ENCODE measurements around the gene ATP10D.
"Not testable (repeated sequence)": the region's sequence is repeated elsewhere in the genome, so short reads cannot be mapped to it uniquely, and the experiment has no call there.

Gene ATP10D

GRCh38 chr4:47490550-47490949, 5.5 kb downstream of the ATP10D start:
- DNase-seq = peak; percentile 33

GRCh38 chr4:47493238-47494123, 8.4 kb downstream of the ATP10D start:
- no peak for DNase-seq

- no peak for DNase-seq
These were observed 9.0 kb downstream of the ATP10D start for GRCh38 chr4:47494124-47494430.

GRCh38 chr4:47498899-47499298, 13.8 kb downstream of the ATP10D start:
- DNase-seq = peak; percentile 11

- no peak for DNase-seq
These were observed 14.6 kb downstream of the ATP10D start for GRCh38 chr4:47499700-47500099.

GRCh38 chr4:47500776-47501175, 15.7 kb downstream of the ATP10D start:
- no peak for DNase-seq

GRCh38 chr4:47505147-47505546, 20.1 kb downstream of the ATP10D start:
- DNase-seq = no peak

GRCh38 chr4:47505666-47506065, 20.6 kb downstream of the ATP10D start:
- DNase-seq = no peak

GRCh38 chr4:47510506-47511143, 25.6 kb downstream of the ATP10D start:
- no peak for DNase-seq

- DNase-seq = no peak
These were observed 28.4 kb downstream of the ATP10D start for GRCh38 chr4:47513461-47513860.

GRCh38 chr4:47519239-47519883, 34.3 kb downstream of the ATP10D start:
- DNase-seq = peak; percentile 24

GRCh38 chr4:47525154-47525819, 40.2 kb downstream of the ATP10D start:
- DNase-seq = no peak

- DNase-seq = no peak
These were observed 41.2 kb downstream of the ATP10D start for GRCh38 chr4:47526281-47526680.

GRCh38 chr4:47528646-47529045, 43.6 kb downstream of the ATP10D start:
- DNase-seq = not testable (repeated sequence)

- DNase-seq = no peak
These were observed 45.7 kb downstream of the ATP10D start for GRCh38 chr4:47530801-47531200.

GRCh38 chr4:47531241-47531953, 46.3 kb downstream of the ATP10D start:
- peak; percentile 85 for DNase-seq

- no peak for DNase-seq
These were observed 46.9 kb downstream of the ATP10D start for GRCh38 chr4:47531954-47532321.

- no peak for DNase-seq
These were observed 47.6 kb downstream of the ATP10D start for GRCh38 chr4:47532658-47533057.

GRCh38 chr4:47533689-47534347, 48.7 kb downstream of the ATP10D start:
- DNase-seq = peak; percentile 37

GRCh38 chr4:47534772-47535171, 49.7 kb downstream of the ATP10D start:
- DNase-seq = no peak

- DNase-seq = no peak
These were observed 50.6 kb downstream of the ATP10D start for GRCh38 chr4:47535567-47536147.

- DNase-seq = no peak
These were observed 51.9 kb downstream of the ATP10D start for GRCh38 chr4:47536966-47537365.
